HepG2 (cell line): ENCODE results near the gene AUNIP. TPM values are rescaled to one million over a fixed set of nuclear protein-coding genes. Genes with fewer than 3 reads are reported as not detected.

Experiments
- CCDC6 ChIP-seq: sonication (generic); formaldehyde crosslinking; IDR thresholded peaks from 2 replicates; pipeline ENCODE4 v1.8.1; 2022; ENCODE audit warnings: mild to moderate bottlenecking, missing genetic modification reagents, moderate library complexity
- CENPX ChIP-seq: sonication (generic); formaldehyde crosslinking; IDR thresholded peaks from 2 replicates; pipeline ENCODE4 v1.9.0; 2021; ENCODE audit warnings: mild to moderate bottlenecking, missing genetic modification reagents, moderate library complexity
- CREB1 ChIP-seq, 2 experiments: fragments of 450-650 bp in 1 of 2; IDR thresholded peaks; 2 replicates each; pipeline ENCODE4 v1.6.1; 2016 to 2017; ENCODE audit warnings: control low read depth in 1 of 2, mild to moderate bottlenecking in 1 of 2, missing compliant biosample characterization in 1 of 2, missing genetic modification characterization in 1 of 2
- DNMT1 ChIP-seq: sonication (generic); formaldehyde crosslinking; IDR thresholded peaks from 2 replicates; pipeline ENCODE4 v1.5.1; 2020; ENCODE audit warnings: mild to moderate bottlenecking, missing genetic modification reagents
- HDAC1 ChIP-seq: sonication (generic); formaldehyde crosslinking; IDR thresholded peaks from 2 replicates; pipeline ENCODE4 v1.5.1; 2020; ENCODE audit warnings: mild to moderate bottlenecking, missing genetic modification reagents
- IKZF1 ChIP-seq: fragments of 450-650 bp; IDR thresholded peaks from 2 replicates; pipeline ENCODE4 v1.7.1; 2016
- MAFF ChIP-seq: IDR thresholded peaks from 2 replicates; pipeline ENCODE4 v1.6.1; 2011; ENCODE audit warnings: low read depth, low read length, improper control_type of control experiment
- MEF2D ChIP-seq: sonication (generic); formaldehyde crosslinking; IDR thresholded peaks from 2 replicates; pipeline ENCODE4 v1.5.1; 2020; ENCODE audit warnings: mild to moderate bottlenecking, missing genetic modification reagents
- NCOA1 ChIP-seq: sonication (generic); formaldehyde crosslinking; IDR thresholded peaks from 2 replicates; pipeline ENCODE4 v1.9.0; 2021; ENCODE audit warnings: missing genetic modification reagents
- NR2F1 ChIP-seq, 2 experiments: fragments of 450-650 bp in 1 of 2; formaldehyde crosslinking in 1 of 2; IDR thresholded peaks; 2 replicates each; pipeline versions ENCODE4 v1.5.0 to v1.6.1; 2016 to 2020; ENCODE audit warnings: mild to moderate bottlenecking in 1 of 2, missing compliant biosample characterization in 1 of 2, missing genetic modification reagents in 1 of 2, moderate library complexity in 1 of 2
- PLRG1 ChIP-seq: fragments of 450-650 bp; conservative IDR thresholded peaks from 2 replicates; pipeline ENCODE4 v1.6.1; 2016
- PRMT3 ChIP-seq: sonication (generic); formaldehyde crosslinking; IDR thresholded peaks from 2 replicates; pipeline ENCODE4 v1.8.1; 2022; ENCODE audit warnings: low read depth, mild to moderate bottlenecking, moderate library complexity, missing genetic modification reagents, borderline replicate concordance
- RARG ChIP-seq: sonication (generic); formaldehyde crosslinking; IDR thresholded peaks from 2 replicates; pipeline ENCODE4 v1.4.0; 2020; ENCODE audit warnings: low read depth, mild to moderate bottlenecking, missing genetic modification reagents
- ZNF10 ChIP-seq: sonication (generic); formaldehyde crosslinking; IDR thresholded peaks from 2 replicates; pipeline ENCODE4 v1.4.0; 2020; ENCODE audit warnings: mild to moderate bottlenecking, low read depth, missing genetic modification reagents, borderline replicate concordance
- ZNF101 ChIP-seq: sonication (generic); formaldehyde crosslinking; IDR thresholded peaks from 2 replicates; pipeline ENCODE4 v1.4.0; 2020; ENCODE audit warnings: mild to moderate bottlenecking, low read depth, missing genetic modification reagents, borderline replicate concordance
- ZNF317 ChIP-seq: sonication (generic); formaldehyde crosslinking; IDR thresholded peaks from 2 replicates; pipeline ENCODE4 v1.5.0; 2020; ENCODE audit warnings: mild to moderate bottlenecking, missing genetic modification reagents
- ZNF557 ChIP-seq: sonication (generic); formaldehyde crosslinking; IDR thresholded peaks from 2 replicates; pipeline ENCODE4 v1.4.0; 2020; ENCODE audit warnings: missing genetic modification reagents
- ZNF558 ChIP-seq: sonication (generic); formaldehyde crosslinking; IDR thresholded peaks from 2 replicates; pipeline ENCODE4 v1.9.0; 2022; ENCODE audit warnings: mild to moderate bottlenecking, missing genetic modification reagents, borderline replicate concordance
- ZNF629 ChIP-seq: sonication (generic); formaldehyde crosslinking; conservative IDR thresholded peaks from 2 replicates; pipeline ENCODE4 v1.5.0; 2020; ENCODE audit warnings: missing genetic modification reagents
- polyA plus RNA-seq, 8 experiments: library from polyadenylated mRNA; depleted of rRNA in 3 of 8; stranded (reverse) in 7 of 8; unstranded in 1 of 8; fragments of >200 nt; fragmentation: Illumina TruSeq in 4 of 8; extraction: Trizol in 4 of 8; gene quantifications; 2 replicates each; pipeline versions ENCODE4 v1.2.1 to v1.2.3, GENCODE V29; 2011 to 2016; ENCODE audit warnings: low read depth in 4 of 8, missing spikeins in 1 of 8, mixed read lengths in 1 of 8; ENCODE audit not compliant: insufficient read depth in 1 of 8
- total RNA-seq, 5 experiments: library from RNA; depleted of rRNA; stranded (reverse); fragments of >200 nt; fragmentation: Illumina TruSeq; extraction: Trizol; gene quantifications; 2 replicates each; pipeline ENCODE4 v1.2.3, GENCODE V29; 2016; ENCODE audit warnings: low read depth in 1 of 5
- TF ChIP-seq, protein P1 (sequence below): sonication (generic); formaldehyde crosslinking; IDR thresholded peaks from 2 replicates; pipeline ENCODE4 v1.4.0; 2020; ENCODE audit warnings: missing genetic modification reagents
- TF ChIP-seq, protein P2 (sequence below): sonication (generic); formaldehyde crosslinking; conservative IDR thresholded peaks from 2 replicates; pipeline ENCODE4 v1.5.0; 2020; ENCODE audit warnings: missing genetic modification reagents
- TF ChIP-seq, protein P3 (sequence below): fragments of 450-650 bp; IDR thresholded peaks from 2 replicates; pipeline ENCODE4 v1.6.1; 2017

The AUNIP gene
- total and polyA plus RNA-seq, 2 of the 13 experiments (the other 11 are each of a cell fraction or from before 2014, with no cell fraction given) = 3.8 to 12.3 TPM

DNA sequence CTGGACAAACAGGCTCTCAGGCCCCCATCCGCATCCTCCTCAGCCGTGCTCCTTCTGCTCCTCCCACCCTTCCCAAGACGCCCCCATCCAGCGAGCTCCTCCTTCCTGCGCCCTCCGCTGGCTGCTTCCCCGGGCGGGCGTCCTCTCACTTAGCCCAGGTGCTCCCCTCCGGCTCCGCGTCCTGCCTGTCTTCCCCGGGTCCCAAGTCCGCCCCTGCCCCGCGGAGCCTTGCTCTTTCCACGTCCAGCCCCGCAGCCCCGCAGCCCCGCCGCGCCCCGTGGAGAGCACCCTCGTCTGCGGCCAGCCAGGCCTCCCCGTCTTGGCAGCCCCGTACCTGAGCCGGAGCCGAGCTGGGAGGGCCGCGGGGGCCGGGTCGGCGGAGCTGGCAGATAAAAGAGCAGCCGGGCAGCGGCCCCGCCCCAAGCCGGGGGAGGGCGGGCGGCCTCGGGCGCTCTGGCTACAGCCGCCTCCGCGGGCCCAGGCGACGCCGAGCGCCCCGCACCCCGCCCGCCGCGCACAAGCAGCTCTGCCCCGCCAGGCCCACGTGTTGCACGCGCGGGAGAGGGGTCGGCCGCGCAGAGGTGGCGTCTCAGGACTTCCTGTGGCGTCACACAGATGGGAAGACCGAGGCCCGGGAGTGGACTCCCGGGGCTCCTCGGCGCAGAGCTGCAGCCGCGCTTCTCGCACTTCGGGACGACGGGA lies 16.0 kb upstream of the AUNIP start, which contains the start of gene PAQR7 (continued):
- TF ChIP-seq, protein P1, sequence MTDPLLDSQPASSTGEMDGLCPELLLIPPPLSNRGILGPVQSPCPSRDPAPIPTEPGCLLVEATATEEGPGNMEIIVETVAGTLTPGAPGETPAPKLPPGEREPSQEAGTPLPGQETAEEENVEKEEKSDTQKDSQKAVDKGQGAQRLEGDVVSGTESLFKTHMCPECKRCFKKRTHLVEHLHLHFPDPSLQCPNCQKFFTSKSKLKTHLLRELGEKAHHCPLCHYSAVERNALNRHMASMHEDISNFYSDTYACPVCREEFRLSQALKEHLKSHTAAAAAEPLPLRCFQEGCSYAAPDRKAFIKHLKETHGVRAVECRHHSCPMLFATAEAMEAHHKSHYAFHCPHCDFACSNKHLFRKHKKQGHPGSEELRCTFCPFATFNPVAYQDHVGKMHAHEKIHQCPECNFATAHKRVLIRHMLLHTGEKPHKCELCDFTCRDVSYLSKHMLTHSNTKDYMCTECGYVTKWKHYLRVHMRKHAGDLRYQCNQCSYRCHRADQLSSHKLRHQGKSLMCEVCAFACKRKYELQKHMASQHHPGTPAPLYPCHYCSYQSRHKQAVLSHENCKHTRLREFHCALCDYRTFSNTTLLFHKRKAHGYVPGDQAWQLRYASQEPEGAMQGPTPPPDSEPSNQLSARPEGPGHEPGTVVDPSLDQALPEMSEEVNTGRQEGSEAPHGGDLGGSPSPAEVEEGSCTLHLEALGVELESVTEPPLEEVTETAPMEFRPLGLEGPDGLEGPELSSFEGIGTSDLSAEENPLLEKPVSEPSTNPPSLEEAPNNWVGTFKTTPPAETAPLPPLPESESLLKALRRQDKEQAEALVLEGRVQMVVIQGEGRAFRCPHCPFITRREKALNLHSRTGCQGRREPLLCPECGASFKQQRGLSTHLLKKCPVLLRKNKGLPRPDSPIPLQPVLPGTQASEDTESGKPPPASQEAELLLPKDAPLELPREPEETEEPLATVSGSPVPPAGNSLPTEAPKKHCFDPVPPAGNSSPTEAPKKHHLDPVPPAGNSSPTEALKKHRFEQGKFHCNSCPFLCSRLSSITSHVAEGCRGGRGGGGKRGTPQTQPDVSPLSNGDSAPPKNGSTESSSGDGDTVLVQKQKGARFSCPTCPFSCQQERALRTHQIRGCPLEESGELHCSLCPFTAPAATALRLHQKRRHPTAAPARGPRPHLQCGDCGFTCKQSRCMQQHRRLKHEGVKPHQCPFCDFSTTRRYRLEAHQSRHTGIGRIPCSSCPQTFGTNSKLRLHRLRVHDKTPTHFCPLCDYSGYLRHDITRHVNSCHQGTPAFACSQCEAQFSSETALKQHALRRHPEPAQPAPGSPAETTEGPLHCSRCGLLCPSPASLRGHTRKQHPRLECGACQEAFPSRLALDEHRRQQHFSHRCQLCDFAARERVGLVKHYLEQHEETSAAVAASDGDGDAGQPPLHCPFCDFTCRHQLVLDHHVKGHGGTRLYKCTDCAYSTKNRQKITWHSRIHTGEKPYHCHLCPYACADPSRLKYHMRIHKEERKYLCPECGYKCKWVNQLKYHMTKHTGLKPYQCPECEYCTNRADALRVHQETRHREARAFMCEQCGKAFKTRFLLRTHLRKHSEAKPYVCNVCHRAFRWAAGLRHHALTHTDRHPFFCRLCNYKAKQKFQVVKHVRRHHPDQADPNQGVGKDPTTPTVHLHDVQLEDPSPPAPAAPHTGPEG (CRISPR knock-in tag) = peak; percentile 78; the same call in 1 of the 2 replicates
- TF ChIP-seq PLRG1 (no peak), NCOA1 (CRISPR knock-in tag) (no peak), RARG (CRISPR knock-in tag) (0 out of 2 replicates have a peak, but pooled peaks have one; percentile 23), ZNF317 (CRISPR knock-in tag) (no peak; the same call in 1 of the 2 replicates), ZNF557 (CRISPR knock-in tag) (0 out of 2 replicates have a peak, but pooled peaks have one; percentile 26), MEF2D (CRISPR knock-in tag) (no peak), DNMT1 (CRISPR knock-in tag) (no peak), IKZF1 (no peak), CREB1 (IDR thresholded peaks at IDR 0.05) (no peak), CREB1 (CRISPR knock-in tag; IDR thresholded peaks at IDR 0.05) (0 out of 2 replicates have a peak, but pooled peaks have one; percentile 39), CCDC6 (peak; percentile 98), CENPX (CRISPR knock-in tag) (no peak), MAFF (no peak), HDAC1 (CRISPR knock-in tag) (peak; percentile 82), PRMT3 (peak; percentile 92), ZNF101 (CRISPR knock-in tag) (no peak), NR2F1 (CRISPR knock-in tag; IDR thresholded peaks at IDR 0.05) (no peak), ZNF558 (peak; percentile 91; the same call in 1 of the 2 replicates), ZNF10 (CRISPR knock-in tag) (no peak), ZNF629 (CRISPR knock-in tag) (peak; percentile 69; the same call in 1 of the 2 replicates)
- TF ChIP-seq, protein P2, sequence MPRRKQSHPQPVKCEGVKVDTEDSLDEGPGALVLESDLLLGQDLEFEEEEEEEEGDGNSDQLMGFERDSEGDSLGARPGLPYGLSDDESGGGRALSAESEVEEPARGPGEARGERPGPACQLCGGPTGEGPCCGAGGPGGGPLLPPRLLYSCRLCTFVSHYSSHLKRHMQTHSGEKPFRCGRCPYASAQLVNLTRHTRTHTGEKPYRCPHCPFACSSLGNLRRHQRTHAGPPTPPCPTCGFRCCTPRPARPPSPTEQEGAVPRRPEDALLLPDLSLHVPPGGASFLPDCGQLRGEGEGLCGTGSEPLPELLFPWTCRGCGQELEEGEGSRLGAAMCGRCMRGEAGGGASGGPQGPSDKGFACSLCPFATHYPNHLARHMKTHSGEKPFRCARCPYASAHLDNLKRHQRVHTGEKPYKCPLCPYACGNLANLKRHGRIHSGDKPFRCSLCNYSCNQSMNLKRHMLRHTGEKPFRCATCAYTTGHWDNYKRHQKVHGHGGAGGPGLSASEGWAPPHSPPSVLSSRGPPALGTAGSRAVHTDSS (CRISPR knock-in tag) = no peak
- TF ChIP-seq, protein P3, sequence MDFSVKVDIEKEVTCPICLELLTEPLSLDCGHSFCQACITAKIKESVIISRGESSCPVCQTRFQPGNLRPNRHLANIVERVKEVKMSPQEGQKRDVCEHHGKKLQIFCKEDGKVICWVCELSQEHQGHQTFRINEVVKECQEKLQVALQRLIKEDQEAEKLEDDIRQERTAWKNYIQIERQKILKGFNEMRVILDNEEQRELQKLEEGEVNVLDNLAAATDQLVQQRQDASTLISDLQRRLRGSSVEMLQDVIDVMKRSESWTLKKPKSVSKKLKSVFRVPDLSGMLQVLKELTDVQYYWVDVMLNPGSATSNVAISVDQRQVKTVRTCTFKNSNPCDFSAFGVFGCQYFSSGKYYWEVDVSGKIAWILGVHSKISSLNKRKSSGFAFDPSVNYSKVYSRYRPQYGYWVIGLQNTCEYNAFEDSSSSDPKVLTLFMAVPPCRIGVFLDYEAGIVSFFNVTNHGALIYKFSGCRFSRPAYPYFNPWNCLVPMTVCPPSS = no peak
